ENCODE measurements around the gene SNAPC2.
A peak's percentile ranks its signal among the peaks of the same experiment; 100 is the strongest.
"Not testable (repeated sequence)": the region's sequence is repeated elsewhere in the genome, so short reads cannot be mapped to it uniquely, and the experiment has no call there.

SNAPC2 gene

DNA sequence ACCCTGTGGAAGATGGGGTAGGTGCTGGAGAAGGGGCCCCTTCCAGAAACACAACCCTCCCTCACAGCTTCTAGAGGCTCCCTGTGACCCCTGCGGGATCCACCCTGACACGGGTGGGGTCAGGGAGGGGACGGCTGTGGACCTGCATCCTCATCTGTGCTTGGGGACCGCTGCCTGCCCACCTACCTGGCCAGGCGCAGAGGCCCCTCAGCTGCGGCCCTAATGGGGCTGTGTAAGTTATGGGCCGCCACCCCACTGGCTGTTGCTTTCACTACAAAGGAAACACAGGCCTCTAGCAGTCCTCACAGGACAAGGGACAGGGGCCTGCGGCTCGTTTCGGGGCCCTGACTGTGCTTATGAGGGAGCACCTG lies 12.8 kb downstream of the SNAPC2 start:
- no peak for DNase-seq (ENCODE audit: low read depth in 2 of 2)

DNA sequence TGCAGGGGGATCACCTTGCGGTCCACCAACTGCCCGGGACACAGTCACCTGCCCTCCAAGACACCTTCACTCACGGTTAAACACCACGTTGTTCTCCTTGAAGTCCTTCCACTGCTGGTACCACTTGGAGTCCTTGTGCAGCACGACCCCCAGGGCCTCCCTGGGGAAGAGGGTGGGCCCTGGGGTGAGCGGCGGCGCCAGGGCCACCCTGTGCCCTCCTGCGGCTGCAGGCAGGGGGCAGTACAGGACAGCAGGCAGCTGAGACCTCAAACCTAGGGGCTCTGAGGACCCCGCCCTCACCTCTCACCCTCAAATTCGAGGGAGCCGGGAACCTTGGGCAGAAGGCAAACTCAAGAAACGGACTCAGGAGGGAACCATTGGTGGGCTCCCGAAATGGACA lies 13.3 kb downstream of the SNAPC2 start:
- DNase-seq (ENCODE audit: low read depth in 2 of 2) = no peak

DNA sequence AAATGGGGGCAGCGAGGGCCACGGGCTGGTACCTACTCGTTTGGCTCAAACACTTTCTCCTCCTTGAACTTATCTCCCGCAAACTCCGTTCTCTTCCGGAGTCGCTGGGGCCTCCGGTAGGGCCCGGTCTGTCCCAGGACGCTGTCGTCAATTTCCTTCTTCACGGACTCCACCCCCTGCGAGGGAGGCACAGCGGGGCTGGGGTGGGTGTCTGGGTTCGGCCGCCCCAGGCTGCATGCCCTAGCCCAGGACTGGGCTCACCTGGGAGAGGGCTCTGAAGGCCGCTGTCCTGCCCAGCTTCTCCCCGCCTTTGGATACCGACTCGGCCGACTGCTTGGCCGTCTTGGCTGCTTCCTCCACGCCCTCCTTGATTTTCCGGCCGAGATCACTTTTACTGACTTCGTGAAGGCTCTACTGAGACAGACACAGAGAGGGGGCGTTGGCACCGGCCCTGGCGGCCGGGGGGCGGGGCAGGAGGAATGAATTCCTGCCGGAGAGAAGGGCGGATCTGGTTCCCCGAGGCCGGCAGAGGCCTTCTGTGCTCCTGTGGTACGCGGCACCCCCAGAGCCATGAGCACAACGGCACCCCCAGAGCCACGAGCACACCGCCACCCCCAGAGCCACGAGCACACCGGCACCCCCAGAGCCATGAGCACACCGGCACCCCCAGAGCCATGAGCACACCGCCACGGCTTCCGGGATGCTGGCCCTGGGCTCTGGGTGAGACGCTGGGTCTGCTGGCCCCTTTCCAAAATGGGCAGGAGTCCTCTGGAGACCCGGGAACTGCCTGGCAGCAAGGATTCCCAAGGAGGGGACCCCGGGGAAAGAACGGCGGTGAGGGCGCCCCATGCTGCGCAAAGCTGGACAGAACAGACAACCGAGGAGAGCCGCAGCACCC lies 13.9 kb downstream of the SNAPC2 start:
- DNase-seq (ENCODE audit: low read depth in 2 of 2) = no peak

DNA sequence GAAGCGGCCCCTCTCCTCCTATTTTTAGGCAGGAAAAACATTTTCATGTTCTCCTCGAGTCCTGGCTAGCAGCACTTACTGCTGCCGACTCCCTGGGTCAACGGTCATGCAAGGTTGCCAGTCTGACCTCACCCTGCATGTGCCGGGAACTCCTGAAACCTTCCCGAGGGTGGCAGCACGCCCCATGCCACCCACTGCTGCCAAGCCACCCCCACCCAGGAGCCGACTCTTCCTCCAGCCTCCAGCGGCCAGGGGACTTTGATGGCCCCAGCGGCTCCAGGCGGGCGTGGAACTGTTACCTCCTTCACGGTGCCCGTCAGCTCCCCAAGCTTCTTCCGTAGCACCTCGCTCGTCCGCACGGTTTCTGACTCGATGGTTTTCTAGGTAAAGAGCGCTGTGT lies 14.6 kb downstream of the SNAPC2 start:
- no peak for DNase-seq (ENCODE audit: low read depth in 2 of 2)

DNA sequence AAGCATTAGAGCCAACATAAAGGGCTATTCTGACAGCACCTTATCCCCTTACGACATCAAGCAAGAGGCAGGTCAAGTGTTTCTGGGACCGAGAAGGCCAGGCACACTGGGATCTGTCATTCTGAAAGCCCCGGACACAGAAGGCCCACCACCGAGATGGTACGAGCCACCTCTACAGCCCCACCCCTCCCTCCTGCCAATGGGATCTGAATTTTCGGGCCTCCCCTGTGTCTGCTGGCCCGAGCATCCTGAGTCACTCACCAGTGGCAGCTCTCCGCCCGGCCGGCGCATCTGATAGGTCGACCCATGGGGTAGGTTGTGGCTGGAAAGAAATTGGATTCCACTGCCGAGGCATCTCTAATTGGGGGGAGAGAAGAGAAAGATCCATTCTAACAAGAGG lies 20.7 kb downstream of the SNAPC2 start:
- DNase-seq (ENCODE audit: low read depth in 2 of 2) = no peak

DNA sequence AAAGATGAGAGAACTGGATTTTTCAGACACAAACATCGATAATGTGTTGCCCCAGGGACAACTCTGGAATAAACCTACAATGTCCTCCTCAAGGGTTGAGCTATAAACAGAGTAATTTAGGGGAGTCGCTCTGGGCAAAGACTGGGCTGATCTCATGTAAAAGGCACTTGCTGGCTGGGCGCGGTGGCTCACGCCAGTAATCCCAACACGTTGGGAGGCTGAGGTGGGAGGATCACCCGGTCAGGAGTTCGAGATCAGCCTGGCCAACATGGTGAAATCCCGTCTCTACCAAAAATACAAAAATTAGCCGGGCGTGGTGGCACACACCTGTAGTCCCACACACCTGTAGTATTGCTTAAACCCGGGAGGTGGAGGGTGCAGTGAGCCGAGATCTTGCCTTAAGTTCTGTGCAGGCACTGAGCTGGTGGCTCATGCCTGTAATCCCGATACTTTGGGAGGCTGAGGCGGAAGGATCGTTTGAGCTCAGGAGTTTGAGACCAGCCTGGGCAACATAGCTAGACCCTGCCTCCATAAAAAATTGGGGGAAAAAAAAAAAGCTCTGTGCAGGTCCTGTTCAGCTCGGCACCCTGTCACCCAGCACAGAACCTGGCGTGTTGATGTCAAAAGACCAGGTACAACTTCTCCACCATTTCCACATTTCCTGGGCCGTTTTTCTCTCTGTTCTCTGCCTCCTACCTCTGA lies 21.9 kb downstream of the SNAPC2 start:
- no peak for DNase-seq (ENCODE audit: low read depth in 2 of 2)

DNA sequence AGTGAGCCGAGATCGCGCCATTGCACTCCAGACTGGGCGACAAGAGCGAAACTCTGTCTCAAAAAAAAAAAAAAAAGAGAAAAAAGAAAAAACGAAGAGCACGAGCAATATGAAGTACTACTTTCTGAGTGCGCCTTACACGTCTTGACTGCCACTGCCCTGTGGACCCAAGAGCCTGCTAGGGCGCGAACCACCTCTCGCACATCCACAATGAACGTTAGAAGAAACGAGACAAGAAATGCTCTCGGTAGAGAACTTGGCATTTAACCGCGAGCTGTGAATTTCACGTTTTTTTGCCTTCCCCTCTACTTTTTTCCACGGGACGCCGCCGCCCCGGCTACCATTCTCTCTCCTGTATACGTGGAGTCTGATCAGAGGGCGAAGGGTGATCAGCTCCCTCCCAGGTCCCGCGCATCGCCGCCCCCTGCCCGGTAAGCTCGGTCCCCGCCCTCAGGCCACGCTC lies 22.9 kb downstream of the SNAPC2 start:
- no peak for DNase-seq (ENCODE audit: low read depth in 2 of 2)

DNA sequence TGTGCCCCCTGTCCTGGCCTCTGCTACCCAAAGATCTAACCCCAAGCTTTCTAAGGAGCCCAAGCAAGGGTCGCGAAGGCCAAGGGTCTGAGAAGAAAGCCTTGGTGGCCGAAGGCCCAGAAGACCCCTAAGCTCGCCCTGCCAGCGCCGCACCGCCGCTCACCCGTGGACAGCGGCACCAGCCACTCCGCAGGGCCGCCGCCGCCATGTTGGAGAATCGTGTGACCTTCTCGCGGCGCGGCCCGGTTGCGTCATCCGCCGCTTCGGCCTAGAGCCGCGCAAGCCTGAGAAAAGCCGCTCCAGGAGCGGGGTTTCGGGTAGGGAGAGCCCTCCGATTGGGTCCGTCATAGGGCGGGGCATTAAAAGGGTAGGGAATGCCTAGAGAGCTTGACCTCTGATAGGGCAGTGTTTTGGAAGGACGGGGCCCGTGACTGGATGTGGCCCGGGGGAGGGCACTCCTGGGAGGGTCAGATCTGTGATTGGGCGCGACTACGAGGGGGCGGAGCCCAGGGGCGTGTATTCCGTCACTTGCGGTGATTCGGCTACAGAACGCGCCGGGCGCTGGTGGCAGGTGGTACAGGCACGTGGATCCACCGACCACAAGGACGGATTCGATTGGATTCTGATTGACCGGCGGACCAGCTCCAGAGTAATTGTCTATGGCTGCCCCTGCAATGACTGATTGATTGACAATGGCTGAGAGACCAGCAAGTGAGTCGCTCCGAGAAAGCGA lies 23.5 kb downstream of the SNAPC2 start, which contains the start of gene TIMM44:
Gene TIMM44, minus strand, starts transcription at position 223 of the 733 bp plus-strand sequence. Its CDS starts 15 bp downstream, at position 208.
- peak; percentile 99 for DNase-seq (ENCODE audit: low read depth in 2 of 2)

DNA sequence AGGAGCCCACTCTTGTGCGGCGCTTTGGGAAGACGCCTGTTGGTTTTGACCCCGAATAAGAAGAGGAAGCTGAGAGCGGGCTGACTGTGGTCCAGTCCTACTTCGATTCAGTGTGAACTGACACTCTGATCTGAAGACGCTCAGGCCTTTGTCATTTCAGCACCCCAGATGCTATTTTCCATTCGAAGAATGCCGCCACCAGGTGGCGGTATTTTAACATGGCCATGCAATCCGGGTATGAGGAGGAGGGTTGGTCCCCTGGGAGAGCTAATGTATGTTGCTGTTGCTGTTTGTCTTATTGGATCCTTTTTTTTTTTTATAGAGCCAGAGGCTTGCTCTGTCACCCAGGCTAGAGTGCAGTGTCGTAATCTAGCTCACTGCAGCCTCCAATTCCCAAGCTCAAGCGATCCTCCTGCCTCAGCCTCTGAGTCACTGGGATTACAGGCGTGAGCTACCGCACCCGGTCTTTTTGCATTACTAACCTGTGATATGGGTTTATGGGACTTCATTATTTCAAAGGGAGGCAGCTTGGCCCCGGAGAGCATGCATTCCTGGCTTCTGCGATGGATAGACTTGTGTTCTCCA lies 24.1 kb downstream of the SNAPC2 start:
- DNase-seq (ENCODE audit: low read depth in 2 of 2) = peak; percentile 85 to 86

DNA sequence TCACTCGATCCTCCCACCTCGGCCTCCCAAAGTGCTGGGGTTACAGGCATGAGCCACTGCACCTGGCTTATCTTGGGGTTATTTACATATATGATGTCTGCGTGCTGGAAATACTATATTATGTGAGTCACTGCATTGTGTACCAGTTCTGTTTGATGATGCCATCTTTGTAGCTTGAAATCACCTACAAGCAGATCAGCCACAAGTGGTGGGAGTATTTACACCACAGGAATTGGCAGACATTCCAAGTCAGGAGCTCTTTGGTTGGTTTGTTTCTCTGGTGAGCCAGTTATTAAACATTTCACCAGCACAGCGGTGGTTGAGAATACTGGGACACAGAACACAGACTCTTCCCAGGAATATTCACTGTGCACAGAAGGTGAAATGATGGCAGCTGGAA lies 27.8 kb downstream of the SNAPC2 start:
- DNase-seq (ENCODE audit: low read depth in 2 of 2) = no peak

DNA sequence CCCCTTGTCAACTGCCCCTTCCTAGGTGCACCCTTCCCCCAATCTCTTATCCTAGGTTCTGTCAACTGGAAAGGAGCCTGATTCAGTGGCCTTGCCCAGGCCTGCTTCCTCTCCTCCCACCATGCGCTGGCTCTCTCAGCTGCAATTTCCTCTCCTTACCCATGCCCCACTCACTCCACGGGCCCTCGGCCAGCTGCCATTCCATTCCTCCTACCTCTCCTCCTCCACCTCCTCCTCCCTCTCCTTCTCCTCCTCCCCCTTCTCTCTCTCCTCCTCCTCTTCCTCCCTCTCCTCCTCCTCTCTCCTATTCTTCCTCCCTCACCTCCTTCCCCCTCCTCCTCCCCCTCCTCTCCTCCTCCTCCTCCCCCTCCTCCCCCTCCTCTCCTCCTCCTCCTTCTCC lies 32.9 kb downstream of the SNAPC2 start:
- DNase-seq (ENCODE audit: low read depth in 2 of 2) = no peak

DNA sequence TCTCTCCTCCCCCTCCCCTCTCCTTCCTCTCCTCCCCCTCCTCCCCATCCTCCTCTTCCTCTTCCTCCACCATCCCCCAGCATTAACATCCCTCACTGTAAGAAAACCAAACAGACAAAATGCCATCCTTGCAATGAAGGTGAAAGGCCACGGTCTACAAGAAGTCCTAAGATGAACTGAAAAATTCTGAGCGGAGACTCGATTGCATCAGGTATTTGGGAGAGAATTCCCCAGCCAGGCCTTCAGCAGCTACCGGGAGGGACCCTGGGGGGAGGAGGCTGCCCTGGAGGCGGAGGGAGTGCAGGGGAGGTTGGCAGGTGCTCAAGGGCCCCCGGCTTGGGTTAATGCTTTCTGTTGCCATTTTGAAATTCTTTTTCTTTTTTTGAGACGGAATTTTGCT lies 33.4 kb downstream of the SNAPC2 start:
- no peak for DNase-seq (ENCODE audit: low read depth in 2 of 2)

DNA sequence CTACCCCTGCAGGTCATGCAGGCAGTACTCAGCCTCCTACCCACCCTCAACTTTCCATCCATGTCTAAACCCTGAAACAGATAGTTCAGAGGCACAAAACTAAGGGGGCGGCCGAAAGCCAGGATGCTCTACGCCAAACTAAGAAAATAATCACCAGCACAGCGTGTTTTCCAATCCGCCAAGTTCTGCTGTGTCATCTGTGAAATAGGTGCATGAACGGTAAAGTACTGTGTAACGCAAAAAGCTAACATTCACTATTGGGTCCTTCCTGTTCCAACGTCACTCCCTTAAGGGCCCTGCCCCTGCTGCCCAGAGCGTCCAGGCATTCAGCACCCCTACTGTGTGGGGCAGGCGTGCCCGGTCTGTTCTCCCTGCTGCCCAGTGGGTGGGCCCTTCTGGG lies 35.6 kb downstream of the SNAPC2 start:
- DNase-seq (ENCODE audit: low read depth in 2 of 2) = no peak

DNA sequence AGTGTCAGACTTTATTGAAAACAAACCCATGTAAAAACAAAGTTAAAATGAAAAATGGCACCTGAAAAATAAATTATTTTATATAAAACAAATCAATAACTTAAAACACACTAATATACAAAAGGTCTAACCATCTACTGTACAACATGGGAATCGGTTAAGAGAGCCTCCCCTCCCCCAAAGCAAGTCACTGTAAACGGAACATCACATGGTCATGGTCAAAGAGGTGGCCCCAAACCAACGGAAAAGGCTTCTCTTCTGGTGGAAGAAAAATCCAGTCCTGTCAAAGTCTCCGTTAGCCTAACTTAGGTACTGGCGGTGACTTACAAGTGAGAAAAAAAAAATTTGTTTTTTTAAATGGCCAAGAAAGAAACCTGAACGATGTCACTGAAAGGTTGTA lies 39.1 kb downstream of the SNAPC2 start:
- no peak for DNase-seq (ENCODE audit: low read depth in 2 of 2)

DNA sequence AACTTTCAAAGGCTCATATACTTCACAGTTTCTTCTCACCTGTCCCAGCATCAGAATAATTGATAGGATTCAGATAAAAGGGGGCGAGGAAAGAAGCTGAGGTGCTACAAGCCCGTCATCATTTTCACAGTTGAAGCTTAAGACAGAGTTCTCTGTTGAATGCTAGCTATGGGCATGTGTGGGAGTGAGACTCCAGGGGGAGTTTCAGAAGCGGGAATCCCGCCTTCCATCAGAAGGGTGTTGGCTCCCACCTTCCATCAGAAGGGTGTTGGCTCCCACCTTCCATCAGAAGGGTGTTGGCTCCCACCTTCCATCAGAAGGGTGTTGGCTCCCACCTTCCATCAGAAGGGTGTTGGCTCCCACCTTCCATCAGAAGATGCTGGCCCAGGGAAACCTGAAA lies 40.9 kb downstream of the SNAPC2 start:
- not testable (repeated sequence) for DNase-seq (ENCODE audit: low read depth in 2 of 2)

DNA sequence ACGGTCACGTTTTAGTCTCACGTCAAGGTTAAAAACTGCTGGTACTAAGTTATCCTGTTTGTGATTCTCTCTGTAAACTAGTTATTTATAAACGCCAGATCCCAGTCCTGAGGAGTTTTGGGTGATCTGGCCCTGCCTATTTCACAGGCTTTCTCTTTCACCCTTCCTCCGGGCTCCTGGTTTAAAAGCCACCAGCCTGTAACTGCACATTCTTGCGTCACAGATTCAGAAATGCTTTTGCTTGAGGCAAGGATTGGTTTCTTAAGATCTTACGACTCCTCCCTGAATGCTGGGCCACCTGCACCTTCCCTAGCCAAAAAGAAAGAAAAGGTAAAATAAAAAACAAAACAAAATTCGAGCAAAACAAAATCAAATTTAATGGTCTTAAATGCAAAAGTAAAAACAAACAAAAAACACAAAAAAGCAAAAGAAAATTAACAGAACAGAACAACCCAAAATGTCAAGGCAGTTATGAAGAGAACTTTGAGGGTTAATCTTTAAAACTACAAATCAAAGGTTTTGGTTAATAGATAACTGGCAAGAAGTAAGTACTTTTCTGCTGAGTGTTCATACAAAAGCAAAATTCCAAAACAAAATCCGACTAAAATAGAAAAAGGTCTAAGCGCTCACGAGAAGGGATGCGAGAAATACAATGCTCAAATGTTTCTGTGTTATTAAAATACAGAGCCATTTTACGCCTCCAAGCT lies 41.9 kb downstream of the SNAPC2 start:
- no peak for DNase-seq (ENCODE audit: low read depth in 2 of 2)

DNA sequence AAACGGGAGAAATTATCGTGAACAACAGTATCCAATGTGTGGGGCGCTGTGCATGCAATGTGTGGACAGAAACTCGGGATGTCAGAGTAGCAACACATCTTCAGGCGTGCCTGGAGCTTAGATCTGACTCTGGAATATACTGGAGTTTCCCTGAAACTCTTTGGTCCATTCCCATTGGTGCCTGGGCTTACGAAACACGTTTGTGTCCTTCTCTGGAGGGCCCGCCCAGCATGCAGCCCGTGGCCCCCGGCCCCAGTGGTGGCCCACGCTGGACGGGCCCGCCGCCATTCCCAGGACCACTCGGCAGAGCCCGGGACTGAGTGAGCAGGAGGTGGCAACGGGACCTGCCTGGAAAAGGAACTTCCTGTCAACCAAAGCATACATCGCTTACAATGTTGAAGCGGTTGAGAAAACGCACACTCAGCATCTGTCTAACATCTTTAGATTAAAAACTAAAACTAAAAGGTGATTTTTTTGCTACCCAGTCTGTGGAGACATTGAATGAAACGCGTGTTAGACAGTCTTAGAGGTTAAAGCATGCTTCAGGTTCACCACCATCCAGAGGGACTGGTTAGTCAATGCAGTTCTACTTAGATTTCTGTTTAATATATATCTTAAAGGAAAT lies 42.6 kb downstream of the SNAPC2 start:
- DNase-seq (ENCODE audit: low read depth in 2 of 2) = no peak

DNA sequence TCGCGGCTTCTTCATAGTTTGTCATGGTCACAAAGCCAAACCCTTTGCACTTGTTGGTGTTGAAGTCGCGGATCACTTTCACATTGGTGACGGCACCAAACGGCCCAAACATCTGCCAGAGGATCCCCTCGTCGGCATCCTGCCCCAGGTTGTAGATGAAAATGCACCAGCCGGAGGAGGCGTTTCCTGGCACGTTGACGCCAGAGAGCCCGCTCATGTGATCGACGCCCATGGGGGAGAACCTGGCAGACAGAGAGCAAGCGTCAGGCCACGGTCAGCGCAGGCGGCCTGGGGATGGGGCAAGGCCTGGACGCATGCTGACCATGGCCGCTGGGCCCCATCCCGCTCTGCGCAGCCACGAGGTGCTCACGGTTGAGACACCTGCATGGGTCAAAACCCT lies 43.4 kb downstream of the SNAPC2 start:
- no peak for DNase-seq (ENCODE audit: low read depth in 2 of 2)

DNA sequence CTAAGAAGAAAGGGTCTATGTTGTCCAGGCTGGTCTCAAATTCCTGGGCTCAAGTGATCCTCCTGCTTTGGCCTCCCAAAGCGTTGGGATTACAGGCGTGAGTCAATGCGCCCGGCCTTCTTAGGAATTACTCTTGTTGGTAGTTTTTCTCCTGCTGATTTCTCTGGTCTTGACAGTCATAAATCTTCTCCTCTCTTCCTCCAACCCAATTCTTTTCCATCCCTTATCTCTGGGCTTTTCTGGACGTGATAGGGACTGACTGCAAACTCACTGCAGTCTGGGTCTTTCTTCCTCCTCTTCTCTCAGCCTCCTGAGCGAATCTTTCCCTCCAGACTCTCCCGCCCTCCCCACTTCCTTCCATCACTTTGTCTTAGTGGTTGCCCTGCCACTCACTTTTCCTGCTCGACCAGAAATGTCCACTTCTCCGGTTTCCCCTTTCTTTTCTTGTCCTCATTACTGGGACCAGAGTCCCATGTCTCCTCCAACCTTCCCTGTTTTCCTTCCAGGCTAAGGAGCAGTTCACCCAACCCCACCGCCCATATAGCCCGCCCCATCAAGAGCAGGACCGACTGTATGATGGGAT lies 45.2 kb downstream of the SNAPC2 start:
- no peak for DNase-seq (ENCODE audit: low read depth in 2 of 2)

DNA sequence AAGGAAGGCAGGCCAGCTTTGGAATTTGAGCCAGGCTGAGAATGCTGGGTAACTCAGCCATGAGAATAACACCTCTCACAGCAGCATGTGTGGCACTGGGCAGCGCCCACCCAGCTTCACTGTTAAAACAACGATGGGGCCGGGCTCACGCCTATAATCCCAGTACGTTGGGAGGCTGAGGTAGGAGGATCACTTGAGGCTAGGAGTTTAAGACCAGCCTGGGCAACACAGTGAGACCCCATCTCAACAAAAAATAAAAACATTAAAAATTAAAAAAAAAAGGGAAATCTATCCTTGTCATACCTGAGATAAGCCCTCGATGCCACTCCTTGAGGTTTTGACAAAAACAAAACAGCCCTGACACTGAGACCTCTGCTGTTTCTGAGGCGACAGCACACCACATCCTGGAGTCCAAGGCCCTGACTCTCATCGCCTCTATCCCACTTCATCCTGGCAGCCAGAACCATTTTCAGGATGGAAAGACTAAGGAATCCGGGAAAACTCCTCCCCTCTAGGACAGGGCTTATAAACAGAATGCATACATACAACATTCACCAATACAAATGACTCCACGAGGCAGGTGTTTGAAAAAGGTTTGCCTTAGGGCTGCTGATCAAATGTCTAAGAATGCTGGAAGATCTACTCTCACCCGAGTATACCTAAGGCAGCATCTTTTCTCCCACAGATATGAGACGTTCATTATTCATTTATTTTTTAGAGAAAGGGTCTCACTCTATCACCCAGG lies 46.0 kb downstream of the SNAPC2 start:
- DNase-seq (ENCODE audit: low read depth in 2 of 2) = no peak

Measured in fibroblast of skin of left quadriceps (primary cell).